GM19025 (cell line): Measurements from ENCODE around the gene NSF.
"Not testable (repeated sequence)": the region's sequence is repeated elsewhere in the genome, so short reads cannot be mapped to it uniquely, and the experiment has no call there.

Experiments
- ATAC-seq: cut with Tn5 transposase; IDR thresholded peaks from one replicate; pipeline ENCODE4 v1.9.1; 2021; ENCODE audit warnings: mild to moderate bottlenecking, low read depth, moderate library complexity; ENCODE audit not compliant: unreplicated experiment

Gene NSF

GRCh38 chr17:46745376-46745775 is 154.9 kb downstream of the NSF start:
- no peak for ATAC-seq

GRCh38 chr17:46751425-46751824 is 161.0 kb downstream of the NSF start:
- no peak for ATAC-seq

- ATAC-seq, result no peak
Measured at GRCh38 chr17:46753776-46754175, 163.3 kb downstream of the NSF start.

GRCh38 chr17:46756081-46756735 is 165.7 kb downstream of the NSF start:
- ATAC-seq, result no peak

GRCh38 chr17:46756861-46757260 is 166.4 kb downstream of the NSF start:
- no peak for ATAC-seq

- ATAC-seq, result not testable (repeated sequence)
Measured at GRCh38 chr17:46757588-46757987, 167.1 kb downstream of the NSF start.

- no peak for ATAC-seq
Measured at GRCh38 chr17:46758614-46759013, 168.1 kb downstream of the NSF start.

GRCh38 chr17:46759141-46759540 is 168.7 kb downstream of the NSF start:
- ATAC-seq, result no peak

GRCh38 chr17:46763416-46763815 is 172.9 kb downstream of the NSF start:
- ATAC-seq, result no peak

GRCh38 chr17:46764000-46764708 is 173.7 kb downstream of the NSF start:
- ATAC-seq, result no peak

GRCh38 chr17:46764709-46765401 is 174.4 kb downstream of the NSF start:
- ATAC-seq, result no peak

- no peak for ATAC-seq
Measured at GRCh38 chr17:46765453-46765852, 175.0 kb downstream of the NSF start.

GRCh38 chr17:46766493-46767491 is 176.3 kb downstream of the NSF start:
- ATAC-seq, result no peak

- no peak for ATAC-seq
Measured at GRCh38 chr17:46768540-46768870, 178.0 kb downstream of the NSF start.

- not testable (repeated sequence) for ATAC-seq
Measured at GRCh38 chr17:46768896-46769295, 178.4 kb downstream of the NSF start.

- no peak for ATAC-seq
Measured at GRCh38 chr17:46769531-46770438, 179.3 kb downstream of the NSF start.

GRCh38 chr17:46770439-46770817 is 180.0 kb downstream of the NSF start:
- no peak for ATAC-seq

- no peak for ATAC-seq
Measured at GRCh38 chr17:46770818-46771560, 180.5 kb downstream of the NSF start.
